BLaER1 (cell line): ENCODE data around the gene UGT1A7.
"Not testable (repeated sequence)": the region's sequence is repeated elsewhere in the genome, so short reads cannot be mapped to it uniquely, and the experiment has no call there.

ENCODE experiments used
- H3K27ac ChIP-seq: shearing (Covaris generic); formaldehyde crosslinking; 2 replicates; pipeline ENCODE4 v1.8.1; 2022
- H3K27me3 ChIP-seq: shearing (Covaris generic); formaldehyde crosslinking; 2 replicates; pipeline ENCODE4 v1.8.1; 2022
- H3K36me3 ChIP-seq: shearing (Covaris generic); formaldehyde crosslinking; 2 replicates; pipeline ENCODE4 v1.8.1; 2022
- H3K4me1 ChIP-seq: shearing (Covaris generic); formaldehyde crosslinking; 2 replicates; pipeline ENCODE4 v1.8.1; 2022
- H3K4me2 ChIP-seq: shearing (Covaris generic); formaldehyde crosslinking; 2 replicates; pipeline ENCODE4 v1.8.1; 2022
- H3K4me3 ChIP-seq: shearing (Covaris generic); formaldehyde crosslinking; 2 replicates; pipeline ENCODE4 v1.8.1; 2022
- H3K9ac ChIP-seq: shearing (Covaris generic); formaldehyde crosslinking; 2 replicates; pipeline ENCODE4 v1.8.1; 2022
- H3K9me3 ChIP-seq: shearing (Covaris generic); formaldehyde crosslinking; 2 replicates; pipeline ENCODE4 v1.8.1; 2022
- H4K20me1 ChIP-seq: shearing (Covaris generic); formaldehyde crosslinking; 2 replicates; pipeline ENCODE4 v1.8.1; 2022
- Cebpa-rat ChIP-seq: shearing (Covaris generic); IDR thresholded peaks from 2 replicates; pipeline ENCODE4 v1.8.1; 2022

Gene UGT1A7

DNA sequence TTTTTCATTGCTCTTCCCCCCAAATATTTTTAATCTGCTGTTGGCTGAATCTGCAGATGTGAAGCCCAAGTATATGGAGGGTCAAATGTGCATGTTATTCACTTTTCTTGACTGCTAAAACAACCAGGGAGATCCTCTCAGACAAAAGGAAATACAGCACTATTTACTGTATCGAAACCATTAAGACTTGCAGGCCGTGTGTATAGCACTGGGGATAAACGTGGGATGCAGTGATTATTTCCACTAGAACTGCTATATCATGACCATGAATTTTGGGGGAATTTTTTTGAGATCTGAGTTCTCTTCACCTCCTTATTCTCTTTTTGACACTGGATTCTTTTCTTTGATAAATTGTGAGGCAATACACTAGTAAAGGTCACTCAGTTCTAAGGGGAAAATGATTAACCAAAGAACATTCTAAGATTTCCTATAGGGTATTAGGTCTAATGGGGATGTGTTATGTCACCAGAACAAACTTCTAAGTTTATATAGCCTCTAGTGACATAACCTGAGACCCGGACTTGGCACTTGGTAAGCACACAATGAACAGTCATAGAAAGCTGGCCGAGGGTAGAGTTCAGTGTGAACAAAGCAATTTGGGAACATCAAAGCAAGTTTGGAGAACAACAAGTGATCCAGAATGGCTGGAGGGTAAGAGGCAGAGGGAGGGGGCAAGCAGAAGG, 63.5 kb downstream of the UGT1A7 start:
- no peak overlapping the region for H3K4me3 ChIP-seq
- TF ChIP-seq Cebpa-rat, result no peak
- H3K27ac ChIP-seq, result no peak overlapping the region
- no peaks in the 10 kb centered on the region for H3K27me3 ChIP-seq
- H3K4me2 ChIP-seq, result no peak overlapping the region
- no peaks in the 10 kb centered on the region for H3K36me3 ChIP-seq
- H3K4me1 ChIP-seq, result no peaks in the 10 kb centered on the region
- H4K20me1 ChIP-seq, result no peaks in the 10 kb centered on the region
- H3K9ac ChIP-seq, result no peak overlapping the region
- peaks cover 10% of the 10 kb centered on the region for H3K9me3 ChIP-seq

DNA sequence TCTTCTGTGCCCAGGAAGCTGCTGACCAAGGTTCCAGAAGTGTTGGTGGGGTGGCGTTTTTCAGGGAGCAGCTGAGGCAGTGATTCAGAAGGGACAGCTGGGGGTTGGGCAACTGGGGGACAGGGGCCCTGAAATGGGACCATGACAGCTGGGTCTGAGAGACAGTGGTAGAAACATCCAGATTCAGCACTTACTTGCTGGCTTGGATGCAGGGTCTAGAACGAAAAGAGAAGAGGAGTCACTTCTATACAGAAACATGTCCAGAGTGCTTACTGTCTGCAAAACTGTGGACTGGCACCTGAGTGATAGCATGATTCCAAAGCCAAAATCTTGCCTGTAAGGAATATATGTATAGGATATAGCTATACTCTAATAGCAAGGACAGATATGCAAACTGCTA, 64.1 kb downstream of the UGT1A7 start:
- not testable (repeated sequence) for H3K36me3 ChIP-seq, H3K4me2 ChIP-seq, H4K20me1 ChIP-seq, H3K4me1 ChIP-seq, H3K4me3 ChIP-seq, H3K27ac ChIP-seq, H3K9ac ChIP-seq, H3K27me3 ChIP-seq
- H3K9me3 ChIP-seq, result peaks cover 16% of the 10 kb centered on the region

DNA sequence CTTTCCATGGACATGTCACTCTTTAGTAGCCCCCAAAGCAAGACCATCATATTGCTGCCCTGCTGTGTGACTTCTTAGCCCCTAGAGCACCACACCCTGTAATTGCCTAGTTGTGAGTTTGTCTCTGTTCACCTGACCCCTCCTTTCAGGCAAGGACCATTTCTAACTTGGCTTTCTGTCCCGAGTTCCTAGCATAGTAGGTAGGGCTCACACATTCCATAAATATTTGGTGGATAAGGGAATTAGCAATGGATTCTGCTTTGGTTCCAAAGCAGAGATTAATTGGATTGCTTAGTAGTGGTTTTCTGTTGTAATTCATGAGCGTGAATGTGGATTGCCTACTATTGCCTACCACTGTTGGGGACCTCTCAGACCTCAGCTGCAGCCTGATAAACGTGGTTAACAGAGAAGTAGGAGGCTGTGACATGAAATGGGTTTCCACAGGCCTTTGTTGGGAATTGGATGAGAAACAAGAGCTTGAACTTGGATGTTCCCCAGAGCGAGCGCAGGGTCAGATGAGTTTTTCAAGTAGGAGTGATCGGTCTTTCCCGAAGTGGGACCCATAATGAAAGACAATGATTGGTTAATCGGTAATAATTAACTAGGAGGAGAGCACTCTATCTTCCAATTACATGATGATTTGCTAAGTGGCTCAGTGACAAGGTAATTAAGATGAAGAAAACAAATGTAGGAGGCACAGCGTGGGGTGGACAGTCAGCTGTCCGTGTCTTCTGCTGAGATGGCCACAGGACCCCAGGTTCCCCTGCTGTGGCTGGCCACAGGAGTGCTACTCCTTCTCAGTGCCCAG, 65.0 kb downstream of the UGT1A7 start:
- no peaks in the 10 kb centered on the region for H3K27me3 ChIP-seq
- H3K4me2 ChIP-seq, result no peak overlapping the region
- no peaks in the 10 kb centered on the region for H4K20me1 ChIP-seq
- H3K4me3 ChIP-seq, result no peak overlapping the region
- no peak overlapping the region for H3K27ac ChIP-seq
- no peaks in the 10 kb centered on the region for H3K36me3 ChIP-seq
- H3K9me3 ChIP-seq, result peaks cover 25% of the 10 kb centered on the region
- TF ChIP-seq Cebpa-rat, result no peak
- H3K9ac ChIP-seq, result no peak overlapping the region
- no peaks in the 10 kb centered on the region for H3K4me1 ChIP-seq

DNA sequence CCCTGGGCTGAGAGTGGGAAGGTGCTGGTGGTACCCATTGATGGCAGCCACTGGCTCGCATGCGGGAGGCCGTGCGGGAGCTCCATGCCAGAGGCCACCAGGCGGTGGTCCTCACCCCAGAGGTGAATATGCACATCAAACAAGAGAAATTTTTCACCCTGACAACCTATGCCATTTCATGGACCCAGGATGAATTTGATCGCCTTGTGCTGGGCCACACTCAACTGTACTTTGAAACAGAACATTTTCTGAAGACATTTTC, 65.5 kb downstream of the UGT1A7 start:
- Histone ChIP-seq H3K36me3 (no peaks in the 10 kb centered on the region), H3K27me3 (no peaks in the 10 kb centered on the region), H3K9ac (no peak overlapping the region), H3K4me3 (no peak overlapping the region), H3K9me3 (peaks cover 30% of the 10 kb centered on the region), H3K4me1 (no peaks in the 10 kb centered on the region), H3K4me2 (no peak overlapping the region), H3K27ac (no peak overlapping the region), H4K20me1 (no peaks in the 10 kb centered on the region)
- TF ChIP-seq Cebpa-rat, result no peak

DNA sequence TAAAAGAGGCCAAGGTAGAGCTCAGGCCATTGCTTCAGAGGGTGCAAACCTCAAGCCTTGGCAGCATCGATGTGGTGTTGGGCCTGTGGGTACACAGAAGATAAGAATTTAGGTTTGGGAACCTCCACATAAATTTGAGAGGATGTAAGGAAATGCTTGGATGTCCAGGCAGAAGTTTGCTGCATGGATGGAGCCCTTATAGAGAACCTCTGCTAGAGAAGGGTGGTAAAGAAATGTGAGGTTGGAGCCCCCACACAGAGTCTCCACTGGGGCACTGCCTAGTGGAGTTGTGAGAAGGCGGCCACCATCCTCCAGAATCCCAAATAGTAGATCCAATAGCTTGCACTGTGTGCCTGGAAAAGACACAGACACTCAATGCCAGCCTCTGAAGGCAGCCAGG, 69.0 kb downstream of the UGT1A7 start:
- H3K27ac ChIP-seq, H3K36me3 ChIP-seq, H4K20me1 ChIP-seq, H3K9ac ChIP-seq, H3K4me1 ChIP-seq, H3K4me3 ChIP-seq, H3K4me2 ChIP-seq, H3K27me3 ChIP-seq: not testable (repeated sequence)
- peaks cover 44% of the 10 kb centered on the region for H3K9me3 ChIP-seq

DNA sequence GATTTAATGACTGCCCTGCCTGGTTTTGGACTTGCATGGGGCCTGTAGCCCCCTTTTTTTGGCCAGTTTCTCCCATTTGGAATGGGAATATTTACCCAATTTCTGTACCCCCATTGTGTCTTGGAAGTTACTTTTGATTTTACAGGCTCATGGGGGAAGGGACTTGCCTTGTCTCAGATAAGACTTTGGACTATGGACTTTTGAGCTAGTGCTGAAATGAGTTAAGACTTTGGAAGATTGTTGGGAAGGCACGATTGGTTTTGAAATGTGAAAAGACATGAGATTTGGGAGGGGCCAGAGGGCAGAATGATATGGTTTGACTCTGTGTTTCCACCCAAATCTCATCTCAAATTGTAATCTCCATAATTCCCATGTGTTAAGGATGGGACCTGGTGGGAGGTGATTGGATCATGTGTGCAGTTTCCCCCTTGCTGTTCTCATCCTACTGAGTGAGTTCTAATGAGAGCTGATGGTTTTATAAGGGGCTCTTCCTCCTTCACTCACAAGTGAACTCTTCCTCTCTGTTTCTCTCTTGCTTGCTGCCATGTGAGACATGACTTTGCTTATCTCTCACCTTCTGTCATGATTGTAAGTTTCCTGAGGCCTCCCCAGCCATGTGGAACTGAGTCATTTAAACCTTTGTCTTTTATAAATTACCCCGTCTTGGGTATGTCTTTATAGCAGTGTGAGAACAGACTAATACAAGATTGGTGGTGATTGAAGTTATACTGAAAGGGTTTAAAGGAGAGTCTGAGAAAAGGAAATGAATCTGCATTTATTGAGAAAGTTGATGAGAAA, 69.7 kb downstream of the UGT1A7 start:
- H3K27me3 ChIP-seq, H3K36me3 ChIP-seq, H3K4me1 ChIP-seq, H3K4me2 ChIP-seq, H3K4me3 ChIP-seq, H3K27ac ChIP-seq, H3K9ac ChIP-seq, H4K20me1 ChIP-seq: not testable (repeated sequence)
- peaks cover 44% of the 10 kb centered on the region for H3K9me3 ChIP-seq

DNA sequence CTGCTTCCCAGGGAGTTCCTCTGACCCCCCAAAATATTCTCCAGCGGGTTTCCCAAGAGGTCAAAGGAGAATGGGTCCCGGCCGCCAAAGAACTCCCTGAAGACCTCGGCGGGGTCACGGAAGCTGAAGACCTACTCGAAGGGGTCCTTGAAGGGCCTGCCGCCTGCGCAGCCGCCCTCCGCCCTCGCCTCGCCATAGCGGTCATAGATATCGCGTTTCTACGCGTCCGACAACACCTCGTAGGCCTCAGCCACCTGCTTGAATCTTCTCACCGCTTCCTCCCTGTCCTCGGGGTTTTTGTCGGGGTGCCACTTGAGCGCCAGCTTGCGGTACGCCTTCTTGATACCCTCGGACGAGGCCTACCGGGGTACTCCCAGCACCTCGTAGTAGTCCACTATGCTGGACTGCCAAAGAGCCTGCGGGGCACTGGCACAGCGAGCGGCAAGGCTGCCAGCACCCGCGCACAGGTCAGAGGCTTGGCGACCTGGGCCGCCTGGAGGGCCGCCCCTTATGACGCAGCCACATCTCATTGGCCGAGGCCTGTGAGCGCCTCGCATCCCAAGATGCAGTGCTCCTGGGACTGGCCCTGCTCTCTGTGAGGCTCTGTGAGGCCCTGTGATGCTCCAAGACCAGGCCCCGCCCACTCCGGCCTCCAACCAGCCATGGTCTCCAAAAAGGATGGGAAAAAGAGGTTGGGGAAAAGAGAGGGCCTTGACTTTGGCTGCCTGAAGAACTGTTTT, 73.3 kb downstream of the UGT1A7 start:
- no peaks in the 10 kb centered on the region for H3K36me3 ChIP-seq
- H3K4me2 ChIP-seq, result no peak overlapping the region
- H3K9me3 ChIP-seq, result peaks cover 35% of the 10 kb centered on the region
- no peaks in the 10 kb centered on the region for H4K20me1 ChIP-seq
- no peaks in the 10 kb centered on the region for H3K27me3 ChIP-seq
- H3K4me1 ChIP-seq, result no peaks in the 10 kb centered on the region
- TF ChIP-seq Cebpa-rat, result no peak
- no peak overlapping the region for H3K9ac ChIP-seq
- H3K27ac ChIP-seq, result no peak overlapping the region
- H3K4me3 ChIP-seq, result no peak overlapping the region

DNA sequence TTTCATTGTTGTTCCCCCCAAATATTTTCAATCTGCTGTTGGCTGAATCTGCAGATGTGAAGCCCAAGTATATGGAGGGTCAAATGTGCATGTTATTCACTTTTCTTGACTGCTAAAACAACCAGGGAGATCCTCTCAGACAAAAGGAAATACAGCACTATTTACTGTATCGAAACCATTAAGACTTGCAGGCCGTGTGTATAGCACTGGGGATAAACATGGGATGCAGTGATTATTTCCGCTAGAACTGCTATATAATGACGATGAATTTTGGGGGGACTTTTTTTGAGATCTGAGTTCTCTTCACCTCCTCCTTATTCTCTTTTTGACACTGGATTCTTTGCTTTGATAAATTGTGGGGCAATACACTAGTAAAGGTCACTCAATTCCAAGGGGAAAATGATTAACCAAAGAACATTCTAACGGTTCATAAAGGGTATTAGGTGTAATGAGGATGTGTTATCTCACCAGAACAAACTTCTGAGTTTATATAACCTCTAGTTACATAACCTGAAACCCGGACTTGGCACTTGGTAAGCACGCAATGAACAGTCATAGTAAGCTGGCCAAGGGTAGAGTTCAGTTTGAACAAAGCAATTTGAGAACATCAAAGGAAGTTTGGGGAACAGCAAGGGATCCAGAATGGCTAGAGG, 74.9 kb downstream of the UGT1A7 start:
- Histone ChIP-seq H3K36me3 (no peaks in the 10 kb centered on the region), H3K9me3 (peaks cover 20% of the 10 kb centered on the region), H3K4me3 (no peak overlapping the region), H3K27me3 (no peaks in the 10 kb centered on the region), H3K9ac (no peak overlapping the region), H3K27ac (no peak overlapping the region), H3K4me2 (no peak overlapping the region), H4K20me1 (no peaks in the 10 kb centered on the region), H3K4me1 (no peaks in the 10 kb centered on the region)
- TF ChIP-seq Cebpa-rat, result no peak

DNA sequence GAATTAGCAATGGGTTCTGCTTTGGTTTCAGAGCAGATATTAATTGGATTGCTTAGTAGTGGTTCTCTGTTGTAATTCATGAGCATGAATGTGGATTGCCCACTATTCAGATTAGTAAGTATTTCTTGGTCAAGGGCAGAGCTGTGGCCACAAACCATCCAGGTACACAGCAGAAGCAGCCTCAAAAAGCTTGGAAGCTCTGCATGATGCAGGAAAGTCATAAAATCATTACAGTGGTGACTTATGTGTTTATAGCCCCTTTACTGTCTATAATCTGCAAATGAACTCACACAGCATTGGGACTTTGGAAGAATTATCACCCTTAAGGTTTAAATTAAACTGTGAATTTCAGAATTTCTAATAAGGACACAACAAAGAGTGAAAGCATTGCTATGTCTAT, 76.4 kb downstream of the UGT1A7 start:
- H3K4me1 ChIP-seq, result no peaks in the 10 kb centered on the region
- H3K4me2 ChIP-seq, result no peak overlapping the region
- H3K9ac ChIP-seq, result no peak overlapping the region
- H3K9me3 ChIP-seq, result peaks cover 6% of the 10 kb centered on the region
- H3K27ac ChIP-seq, result no peak overlapping the region
- H3K36me3 ChIP-seq, result no peaks in the 10 kb centered on the region
- TF ChIP-seq Cebpa-rat, result no peak
- H4K20me1 ChIP-seq, result no peaks in the 10 kb centered on the region
- H3K27me3 ChIP-seq, result no peaks in the 10 kb centered on the region
- H3K4me3 ChIP-seq, result no peak overlapping the region
